HEK293 (cell line): ENCODE data around the gene PTPRN.
A peak's percentile ranks its signal among the peaks of the same experiment; 100 is the strongest.

Experiments used
- FEZF1 ChIP-seq: fragments of 450-650 bp; formaldehyde crosslinking; IDR thresholded peaks from 2 replicates; pipeline ENCODE4 v1.5.1; 2016; ENCODE audit warnings: missing biosample characterization, missing genetic modification characterization
- GLIS1 ChIP-seq: fragments of 450-650 bp; formaldehyde crosslinking; IDR thresholded peaks from 2 replicates; pipeline ENCODE4 v1.5.1; 2016; ENCODE audit warnings: missing biosample characterization, missing genetic modification characterization
- HOXA7 ChIP-seq: sonication (generic); formaldehyde crosslinking; IDR thresholded peaks from 2 replicates; pipeline ENCODE4 v1.8.1; 2022; ENCODE audit warnings: missing genetic modification reagents, borderline replicate concordance
- IKZF3 ChIP-seq: fragments of 450-650 bp; IDR thresholded peaks from 2 replicates; pipeline ENCODE4 v1.5.0; 2018; ENCODE audit warnings: missing biosample characterization, mild to moderate bottlenecking, missing genetic modification characterization, moderate library complexity
- KLF1 ChIP-seq: fragments of 450-650 bp; formaldehyde crosslinking; IDR thresholded peaks from 2 replicates; pipeline ENCODE4 v1.5.1; 2016; ENCODE audit warnings: missing biosample characterization, missing genetic modification characterization
- KLF9 ChIP-seq: fragments of 450-650 bp; formaldehyde crosslinking; IDR thresholded peaks from 2 replicates; pipeline ENCODE4 v1.5.1; 2016; ENCODE audit warnings: missing biosample characterization, missing genetic modification characterization, low read depth
- MYNN ChIP-seq: fragments of 450-650 bp; formaldehyde crosslinking; IDR thresholded peaks from 2 replicates; pipeline ENCODE4 v1.5.1; 2016; ENCODE audit warnings: missing biosample characterization, missing genetic modification characterization, borderline replicate concordance
- OSR2 ChIP-seq: fragments of 450-650 bp; formaldehyde crosslinking; IDR thresholded peaks from 2 replicates; pipeline ENCODE4 v1.5.1; 2016; ENCODE audit warnings: missing biosample characterization, missing genetic modification characterization
- REST ChIP-seq: fragments of 450-650 bp; formaldehyde crosslinking; IDR thresholded peaks from 2 replicates; pipeline ENCODE4 v1.5.1; 2016; ENCODE audit warnings: missing biosample characterization, missing genetic modification characterization
- YY1 ChIP-seq: fragments of 450-650 bp; formaldehyde crosslinking; IDR thresholded peaks from 2 replicates; pipeline ENCODE4 v1.5.1; 2018; ENCODE audit warnings: missing biosample characterization, missing genetic modification characterization
- ZBTB11 ChIP-seq: fragments of 450-650 bp; formaldehyde crosslinking; conservative IDR thresholded peaks from 2 replicates; pipeline ENCODE4 v1.5.1; 2016; ENCODE audit warnings: low read depth, missing biosample characterization, missing genetic modification characterization
- ZFP37 ChIP-seq: fragments of 450-650 bp; formaldehyde crosslinking; IDR thresholded peaks from 2 replicates; pipeline ENCODE4 v1.5.1; 2016; ENCODE audit warnings: missing biosample characterization, missing genetic modification characterization
- ZFP69B ChIP-seq: fragments of 450-650 bp; formaldehyde crosslinking; IDR thresholded peaks from 2 replicates; pipeline ENCODE4 v1.5.1; 2016; ENCODE audit warnings: missing biosample characterization, missing genetic modification characterization
- ZNF132 ChIP-seq: fragments of 450-650 bp; formaldehyde crosslinking; IDR thresholded peaks from 2 replicates; pipeline ENCODE4 v1.5.1; 2017; ENCODE audit warnings: missing biosample characterization, missing genetic modification characterization, borderline replicate concordance
- ZNF148 ChIP-seq: fragments of 450-650 bp; formaldehyde crosslinking; IDR thresholded peaks from 2 replicates; pipeline ENCODE4 v1.5.0; 2017; ENCODE audit warnings: missing biosample characterization, missing genetic modification characterization, borderline replicate concordance
- ZNF239 ChIP-seq: fragments of 450-650 bp; formaldehyde crosslinking; IDR thresholded peaks from 2 replicates; pipeline ENCODE4 v1.5.1; 2016; ENCODE audit warnings: missing biosample characterization, missing genetic modification characterization
- ZNF280C ChIP-seq: fragments of 450-650 bp; formaldehyde crosslinking; IDR thresholded peaks from 2 replicates; pipeline ENCODE4 v1.5.1; 2016; ENCODE audit warnings: missing biosample characterization, missing genetic modification characterization
- ZNF37A ChIP-seq: fragments of 450-650 bp; IDR thresholded peaks from 2 replicates; pipeline ENCODE4 v1.5.1; 2018; ENCODE audit warnings: missing biosample characterization, missing genetic modification characterization
- ZNF416 ChIP-seq: fragments of 450-650 bp; formaldehyde crosslinking; IDR thresholded peaks from 2 replicates; pipeline ENCODE4 v1.5.1; 2016; ENCODE audit warnings: missing biosample characterization, missing genetic modification characterization
- ZNF423 ChIP-seq: fragments of 450-650 bp; formaldehyde crosslinking; IDR thresholded peaks from 2 replicates; pipeline ENCODE4 v1.5.1; 2016; ENCODE audit warnings: missing biosample characterization, missing genetic modification characterization
- ZNF510 ChIP-seq: fragments of 450-650 bp; formaldehyde crosslinking; IDR thresholded peaks from 2 replicates; pipeline ENCODE4 v1.5.1; 2018; ENCODE audit warnings: mild to moderate bottlenecking, missing genetic modification characterization, missing biosample characterization; ENCODE audit not compliant: insufficient replicate concordance
- ZNF585B ChIP-seq: fragments of 450-650 bp; formaldehyde crosslinking; IDR thresholded peaks from 2 replicates; pipeline ENCODE4 v1.5.1; 2016; ENCODE audit warnings: missing biosample characterization, missing genetic modification characterization
- ZNF626 ChIP-seq: fragments of 450-650 bp; sonication (Bioruptor Pico); formaldehyde crosslinking; IDR thresholded peaks from 2 replicates; pipeline ENCODE4 v1.5.1; 2018; ENCODE audit warnings: missing biosample characterization, missing genetic modification characterization, inconsistent platforms
- ZNF654 ChIP-seq: fragments of 450-650 bp; formaldehyde crosslinking; IDR thresholded peaks from 2 replicates; pipeline ENCODE4 v1.5.1; 2016; ENCODE audit warnings: low read depth, missing biosample characterization, missing genetic modification characterization
- ZNF660 ChIP-seq: fragments of 450-650 bp; IDR thresholded peaks from 2 replicates; pipeline ENCODE4 v1.5.1; 2018; ENCODE audit warnings: missing biosample characterization, mild to moderate bottlenecking, missing genetic modification characterization
- ZNF701 ChIP-seq: fragments of 450-650 bp; formaldehyde crosslinking; IDR thresholded peaks from 2 replicates; pipeline ENCODE4 v1.5.1; 2016; ENCODE audit warnings: missing biosample characterization, missing genetic modification characterization
- ZNF76 ChIP-seq: fragments of 450-650 bp; formaldehyde crosslinking; IDR thresholded peaks from 2 replicates; pipeline ENCODE4; 2016; ENCODE audit warnings: low read depth, missing biosample characterization, missing genetic modification characterization, borderline replicate concordance
- ZNF791 ChIP-seq: fragments of 450-650 bp; formaldehyde crosslinking; IDR thresholded peaks from 2 replicates; pipeline ENCODE4 v1.5.1; 2016; ENCODE audit warnings: missing biosample characterization, missing genetic modification characterization
- ZSCAN16 ChIP-seq: fragments of 450-650 bp; formaldehyde crosslinking; IDR thresholded peaks from 2 replicates; pipeline ENCODE4 v1.5.1; 2016; ENCODE audit warnings: missing biosample characterization, missing genetic modification characterization

Gene PTPRN

GRCh38 chr2:219308142-219309101 lies 779 bp downstream of the PTPRN start (continued):
- TF ChIP-seq ZNF239 (tag by site-specific recombination) (no peak), YY1 (tag by site-specific recombination) (no peak), ZNF280C (tag by site-specific recombination) (no peak), GLIS1 (tag by site-specific recombination) (no peak; the same call in 1 of the 2 replicates), ZNF132 (tag by site-specific recombination) (no peak), ZFP37 (tag by site-specific recombination) (0 out of 2 replicates have a peak, but pooled peaks have one; percentile 67), ZNF660 (tag by site-specific recombination) (no peak), ZNF423 (tag by site-specific recombination) (no peak), ZNF585B (no peak), KLF9 (peak; percentile 22; the same call in 1 of the 2 replicates), IKZF3 (tag by site-specific recombination) (no peak), OSR2 (tag by site-specific recombination) (no peak), ZNF416 (tag by site-specific recombination) (no peak), ZNF76 (no peak), ZNF791 (tag by site-specific recombination) (no peak), FEZF1 (tag by site-specific recombination) (no peak), HOXA7 (no peak), ZSCAN16 (tag by site-specific recombination) (no peak), ZNF701 (tag by site-specific recombination) (no peak), ZNF626 (tag by site-specific recombination) (no peak), ZFP69B (tag by site-specific recombination) (no peak), KLF1 (tag by site-specific recombination) (peak; percentile 40; the same call in 1 of the 2 replicates), REST (tag by site-specific recombination) (peak; percentile 99), ZNF148 (tag by site-specific recombination) (no peak), ZBTB11 (tag by site-specific recombination) (no peak), ZNF37A (no peak), MYNN (tag by site-specific recombination) (no peak; the same call in 1 of the 2 replicates), ZNF654 (tag by site-specific recombination) (no peak), ZNF510 (tag by site-specific recombination) (no peak)
